ENCODE data around the gene ATP6AP1. TPM values are rescaled to one million over a fixed set of nuclear protein-coding genes. Genes with fewer than 3 reads are reported as not detected.
A peak's percentile ranks its signal among the peaks of the same experiment; 100 is the strongest.

Gene ATP6AP1
- total and polyA plus RNA-seq, 9 of the 15 experiments (the other 6 are each of a cell fraction or from before 2014, with no cell fraction given) = 8.3 to 90.5 (median 52.9) TPM

- TF ChIP-seq ZBTB9 (CRISPR knock-in tag; IDR thresholded peaks at IDR 0.05) = 0 out of 2 replicates have a peak, but pooled peaks have one; percentile 36
- peak; percentile 16; the same call in 1 of the 2 replicates for TF ChIP-seq SP1 (CRISPR knock-in tag; IDR thresholded peaks at IDR 0.05)
- no peak for TF ChIP-seq ZSCAN29 (IDR thresholded peaks at IDR 0.05)
- TF ChIP-seq ZNF57 (CRISPR knock-in tag; IDR thresholded peaks at IDR 0.05) = no peak
- no peak for TF ChIP-seq CC2D1A (IDR thresholded peaks at IDR 0.05)
- TF ChIP-seq CTCF (IDR thresholded peaks at IDR 0.05 in 2 of 3, conservative IDR thresholded peaks at IDR 0.05 in 1 of 3; ENCODE audit: insufficient read depth in 2 of 3, low read depth in 1 of 3, low read length in 3 of 3) = peak; percentile 60 to 86 (median 70)
- TF ChIP-seq PRPF4 (IDR thresholded peaks at IDR 0.05; ENCODE audit: insufficient read depth, low read depth, low read length, poor library complexity, severe bottlenecking) = peak; percentile 80
- peak; percentile 25; the same call in 1 of the 2 replicates for TF ChIP-seq HCFC1 (IDR thresholded peaks at IDR 0.05; ENCODE audit: low read depth, low read length)
- TF ChIP-seq RBM22 (IDR thresholded peaks at IDR 0.05; ENCODE audit: low read depth, low read length, poor library complexity, severe bottlenecking) = peak; percentile 95
- no peak for TF ChIP-seq TRIM24 (IDR thresholded peaks at IDR 0.05)
- TF ChIP-seq CXXC5 (CRISPR knock-in tag; IDR thresholded peaks at IDR 0.05) = peak; percentile 69
- TF ChIP-seq, protein P1, sequence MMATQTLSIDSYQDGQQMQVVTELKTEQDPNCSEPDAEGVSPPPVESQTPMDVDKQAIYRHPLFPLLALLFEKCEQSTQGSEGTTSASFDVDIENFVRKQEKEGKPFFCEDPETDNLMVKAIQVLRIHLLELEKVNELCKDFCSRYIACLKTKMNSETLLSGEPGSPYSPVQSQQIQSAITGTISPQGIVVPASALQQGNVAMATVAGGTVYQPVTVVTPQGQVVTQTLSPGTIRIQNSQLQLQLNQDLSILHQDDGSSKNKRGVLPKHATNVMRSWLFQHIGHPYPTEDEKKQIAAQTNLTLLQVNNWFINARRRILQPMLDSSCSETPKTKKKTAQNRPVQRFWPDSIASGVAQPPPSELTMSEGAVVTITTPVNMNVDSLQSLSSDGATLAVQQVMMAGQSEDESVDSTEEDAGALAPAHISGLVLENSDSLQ (IDR thresholded peaks at IDR 0.05) = no peak
- TF ChIP-seq ARID3A (IDR thresholded peaks at IDR 0.05; ENCODE audit: borderline replicate concordance, low read depth, low read length) = 0 out of 2 replicates have a peak, but pooled peaks have one; percentile 3
- TF ChIP-seq ZNF830 (CRISPR knock-in tag; IDR thresholded peaks at IDR 0.05) = no peak
- peak; percentile 15; the same call in 1 of the 2 replicates for TF ChIP-seq FOXP1 (CRISPR knock-in tag; IDR thresholded peaks at IDR 0.05)
- TF ChIP-seq RNF2 (IDR thresholded peaks at IDR 0.05) = peak; percentile 7; the same call in 1 of the 2 replicates
- peak; percentile 28; the same call in 1 of the 2 replicates for TF ChIP-seq KHSRP (IDR thresholded peaks at IDR 0.05)
- no peak for TF ChIP-seq MED1 (CRISPR knock-in tag; IDR thresholded peaks at IDR 0.05; ENCODE audit: borderline replicate concordance)
- TF ChIP-seq ESRRA (IDR thresholded peaks at IDR 0.05; ENCODE audit: borderline replicate concordance, low read depth) = no peak
- no peak for TF ChIP-seq ZNF778 (CRISPR knock-in tag; IDR thresholded peaks at IDR 0.05)
- TF ChIP-seq DEAF1 (CRISPR knock-in tag; IDR thresholded peaks at IDR 0.05) = peak; percentile 43
Measured at GRCh38 chrX:154398668-154399526, 29.6 kb upstream of the ATP6AP1 start (continued).

Data from K562 (cell line).